ENCODE data around the gene MYO15B.

GRCh38 chr17:75629157-75629556 lies 41.6 kb downstream of the MYO15B start:
- TF ChIP-seq CTCF (IDR thresholded peaks at IDR 0.05; ENCODE audit: low read depth, low read length, poor library complexity, severe bottlenecking) (no peak), EZH2phosphoT487 (IDR thresholded peaks at IDR 0.05; ENCODE audit: borderline replicate concordance, low read length) (no peak)

Measured in DOHH2 (cell line).